HG03460 (cell line): Measurements from ENCODE around the gene ATP6V0E2.
A peak's percentile ranks its signal among the peaks of the same experiment; 100 is the strongest.

Experiments used
- ATAC-seq: cut with Tn5 transposase; IDR thresholded peaks from one replicate; pipeline ENCODE4 v1.9.1; 2021; ENCODE audit not compliant: unreplicated experiment

Gene ATP6V0E2

DNA sequence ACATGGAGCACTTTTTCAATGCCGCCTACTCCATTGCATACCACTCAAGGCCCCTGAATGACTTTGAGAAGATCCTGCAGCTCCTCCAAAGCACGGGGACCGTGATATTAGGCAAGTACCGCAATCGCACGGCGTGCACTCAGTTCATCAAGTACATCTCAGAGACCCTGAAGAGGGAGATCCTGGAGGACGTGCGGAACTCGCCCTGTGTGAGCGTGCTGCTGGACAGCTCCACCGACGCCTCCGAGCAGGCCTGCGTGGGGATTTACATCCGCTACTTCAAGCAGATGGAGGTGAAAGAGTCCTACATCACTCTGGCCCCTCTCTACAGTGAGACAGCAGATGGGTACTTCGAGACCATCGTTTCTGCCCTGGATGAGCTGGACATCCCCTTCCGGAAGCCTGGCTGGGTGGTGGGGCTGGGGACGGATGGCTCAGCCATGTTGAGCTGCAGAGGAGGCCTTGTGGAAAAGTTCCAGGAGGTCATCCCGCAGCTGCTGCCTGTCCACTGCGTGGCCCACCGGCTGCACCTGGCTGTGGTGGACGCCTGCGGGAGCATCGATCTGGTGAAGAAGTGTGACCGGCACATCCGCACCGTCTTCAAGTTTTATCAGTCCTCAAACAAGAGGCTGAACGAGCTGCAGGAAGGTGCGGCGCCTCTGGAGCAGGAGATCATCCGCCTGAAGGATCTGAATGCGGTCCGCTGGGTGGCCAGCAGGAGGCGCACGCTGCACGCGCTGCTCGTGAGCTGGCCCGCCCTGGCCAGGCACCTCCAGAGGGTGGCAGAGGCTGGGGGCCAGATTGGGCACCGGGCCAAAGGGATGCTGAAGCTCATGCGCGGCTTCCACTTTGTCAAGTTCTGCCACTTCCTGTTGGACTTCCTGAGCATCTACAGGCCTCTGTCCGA, 12.7 kb upstream of the ATP6V0E2 start:
- ATAC-seq: no peak

DNA sequence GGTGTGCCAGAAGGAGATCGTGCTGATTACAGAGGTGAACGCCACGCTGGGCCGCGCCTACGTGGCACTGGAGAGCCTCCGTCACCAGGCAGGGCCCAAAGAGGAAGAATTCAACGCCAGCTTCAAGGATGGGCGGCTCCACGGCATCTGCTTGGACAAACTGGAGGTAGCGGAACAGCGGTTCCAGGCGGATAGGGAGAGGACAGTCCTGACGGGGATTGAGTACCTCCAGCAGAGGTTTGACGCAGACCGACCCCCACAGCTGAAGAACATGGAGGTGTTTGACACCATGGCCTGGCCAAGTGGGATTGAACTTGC, 12.1 kb upstream of the ATP6V0E2 start:
- ATAC-seq: no peak

DNA sequence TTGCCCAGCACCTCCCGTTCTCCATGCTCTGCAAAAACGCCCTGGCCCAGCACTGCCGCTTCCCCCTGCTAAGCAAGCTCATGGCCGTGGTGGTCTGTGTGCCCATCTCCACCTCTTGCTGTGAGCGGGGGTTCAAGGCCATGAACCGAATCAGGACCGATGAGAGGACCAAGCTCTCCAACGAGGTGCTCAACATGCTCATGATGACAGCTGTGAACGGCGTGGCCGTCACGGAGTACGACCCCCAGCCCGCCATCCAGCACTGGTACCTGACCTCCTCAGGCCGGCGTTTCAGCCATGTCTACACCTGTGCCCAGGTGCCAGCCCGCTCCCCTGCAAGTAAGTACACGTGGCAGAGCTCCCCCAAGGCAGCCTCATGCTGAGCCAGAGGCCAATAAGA, 11.6 kb upstream of the ATP6V0E2 start:
- no peak for ATAC-seq

DNA sequence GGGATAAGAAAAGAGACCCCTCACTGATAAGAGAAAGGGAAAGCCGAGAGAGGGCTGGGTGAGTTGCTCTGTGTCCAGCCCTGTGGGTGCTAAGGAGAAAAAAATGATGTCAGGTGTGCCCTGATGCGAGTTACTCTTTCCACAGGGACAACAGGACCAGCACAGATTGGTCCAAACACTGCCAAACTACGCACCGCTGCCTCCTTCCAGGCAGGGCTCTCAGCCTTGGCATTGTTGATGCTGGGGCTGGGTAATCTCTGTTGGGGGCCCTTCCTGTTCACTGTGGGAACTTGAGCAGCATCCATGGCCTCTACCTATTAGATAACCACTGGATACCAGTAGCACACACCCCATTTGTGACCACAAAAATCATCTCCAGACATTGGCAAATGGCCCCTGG, 10.3 kb upstream of the ATP6V0E2 start:
- ATAC-seq: no peak

DNA sequence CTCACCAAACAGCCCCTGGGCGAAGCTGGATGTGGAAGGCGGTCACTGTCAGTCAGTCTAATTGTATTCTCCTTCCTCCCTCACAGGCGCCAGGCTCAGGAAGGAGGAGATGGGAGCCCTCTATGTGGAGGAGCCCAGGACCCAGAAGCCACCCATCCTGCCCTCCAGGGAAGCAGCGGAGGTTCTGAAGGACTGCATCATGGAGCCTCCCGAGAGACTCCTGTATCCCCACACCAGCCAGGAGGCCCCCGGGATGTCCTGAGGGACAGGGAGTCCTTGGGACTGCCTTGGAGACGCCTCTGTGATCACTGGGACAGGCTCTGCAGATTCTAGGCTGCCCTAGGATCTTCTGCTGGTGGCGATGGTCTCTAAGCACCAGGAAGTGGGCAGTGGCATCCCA, 9.7 kb upstream of the ATP6V0E2 start:
- ATAC-seq: no peak

- no peak for ATAC-seq
These were observed 9.0 kb upstream of the ATP6V0E2 start for GRCh38 chr7:149864751-149865150.

DNA sequence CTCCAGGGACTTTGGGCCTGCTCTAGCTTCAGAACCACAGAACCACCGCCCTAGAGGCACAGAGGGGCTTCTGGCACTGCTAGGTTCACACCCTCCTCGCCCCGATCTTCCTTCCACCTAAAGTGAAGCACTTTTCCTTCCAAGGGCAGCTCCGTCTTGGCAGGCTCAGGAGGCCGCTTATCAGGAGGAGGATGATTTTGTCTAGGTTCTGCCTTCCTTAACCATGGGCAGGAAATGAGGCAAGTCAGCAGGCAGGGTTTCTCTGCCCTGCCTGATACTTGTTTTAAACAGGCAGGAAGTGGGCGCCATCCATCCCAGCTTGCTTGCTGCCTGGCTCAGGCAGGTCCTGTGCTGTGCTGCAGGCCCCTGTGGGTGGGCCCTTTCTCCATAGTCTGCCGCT, 8.3 kb upstream of the ATP6V0E2 start:
- ATAC-seq: no peak

- no peak for ATAC-seq
These were observed 7.5 kb upstream of the ATP6V0E2 start for GRCh38 chr7:149866139-149866778.

- ATAC-seq: no peak
These were observed 6.9 kb upstream of the ATP6V0E2 start for GRCh38 chr7:149866779-149867447.

- ATAC-seq: no peak
These were observed 5.8 kb upstream of the ATP6V0E2 start for GRCh38 chr7:149867762-149868622.

GRCh38 chr7:149868623-149869290, 5.0 kb upstream of the ATP6V0E2 start:
- no peak for ATAC-seq

DNA sequence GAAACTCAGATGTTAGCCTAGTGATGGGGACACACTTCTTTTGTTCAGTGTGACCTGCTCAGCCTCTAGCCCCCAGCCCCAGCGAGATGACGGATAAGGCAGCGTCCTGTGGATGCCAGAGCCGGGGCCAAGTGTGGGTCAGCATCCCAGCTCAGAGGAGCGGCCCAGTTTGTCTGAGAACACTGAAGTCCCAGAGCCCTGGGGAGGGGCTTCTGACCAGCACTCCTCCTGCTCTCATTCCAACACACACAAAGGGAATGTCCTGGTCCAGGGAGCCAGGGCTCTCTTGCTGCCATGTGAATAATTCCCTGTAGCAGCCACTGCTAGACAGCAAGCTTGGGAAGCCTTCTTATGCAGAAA, 4.5 kb upstream of the ATP6V0E2 start:
- no peak for ATAC-seq

GRCh38 chr7:149869867-149870266, 3.9 kb upstream of the ATP6V0E2 start:
- ATAC-seq: no peak

DNA sequence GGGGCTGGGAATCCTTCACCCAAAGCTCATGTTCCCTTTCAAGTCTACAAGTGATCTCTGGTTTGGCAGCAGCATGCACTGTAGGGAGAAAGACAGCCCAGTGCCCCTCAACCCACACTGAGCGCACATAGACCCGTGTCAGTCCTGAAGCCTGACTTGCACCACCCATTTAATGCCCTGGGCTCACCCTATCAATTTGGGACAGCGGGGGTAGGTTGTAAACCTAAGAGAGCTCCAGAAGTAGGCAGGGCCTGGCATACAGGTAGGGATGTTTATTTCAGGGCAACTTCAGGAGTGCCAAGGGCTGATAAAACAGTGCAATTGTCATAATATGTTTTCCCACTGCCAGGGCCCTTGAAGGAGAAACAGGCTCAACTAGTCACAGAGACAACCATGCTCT, 3.5 kb upstream of the ATP6V0E2 start:
- no peak for ATAC-seq

GRCh38 chr7:149870701-149871483, 2.9 kb upstream of the ATP6V0E2 start:
- no peak for ATAC-seq

DNA sequence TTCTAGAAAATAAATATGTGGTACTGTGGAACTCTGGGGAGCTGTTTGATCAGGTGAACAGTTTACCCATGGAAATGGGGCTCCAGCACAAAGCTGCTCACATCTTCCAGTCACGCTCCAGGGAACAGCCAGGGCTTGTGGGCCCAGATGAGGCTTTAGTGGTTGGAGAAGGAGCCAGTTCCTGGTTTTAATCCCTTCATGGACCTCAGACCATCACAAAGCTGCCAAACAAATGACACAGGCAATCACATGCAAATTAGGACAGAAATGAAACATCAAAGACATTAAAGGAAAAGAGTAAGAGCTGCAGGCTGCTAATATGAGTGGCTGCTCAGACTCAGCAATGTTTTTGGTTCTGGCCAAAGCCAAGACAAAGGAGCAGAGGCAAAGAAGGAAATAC, 2.2 kb upstream of the ATP6V0E2 start:
- ATAC-seq: no peak

DNA sequence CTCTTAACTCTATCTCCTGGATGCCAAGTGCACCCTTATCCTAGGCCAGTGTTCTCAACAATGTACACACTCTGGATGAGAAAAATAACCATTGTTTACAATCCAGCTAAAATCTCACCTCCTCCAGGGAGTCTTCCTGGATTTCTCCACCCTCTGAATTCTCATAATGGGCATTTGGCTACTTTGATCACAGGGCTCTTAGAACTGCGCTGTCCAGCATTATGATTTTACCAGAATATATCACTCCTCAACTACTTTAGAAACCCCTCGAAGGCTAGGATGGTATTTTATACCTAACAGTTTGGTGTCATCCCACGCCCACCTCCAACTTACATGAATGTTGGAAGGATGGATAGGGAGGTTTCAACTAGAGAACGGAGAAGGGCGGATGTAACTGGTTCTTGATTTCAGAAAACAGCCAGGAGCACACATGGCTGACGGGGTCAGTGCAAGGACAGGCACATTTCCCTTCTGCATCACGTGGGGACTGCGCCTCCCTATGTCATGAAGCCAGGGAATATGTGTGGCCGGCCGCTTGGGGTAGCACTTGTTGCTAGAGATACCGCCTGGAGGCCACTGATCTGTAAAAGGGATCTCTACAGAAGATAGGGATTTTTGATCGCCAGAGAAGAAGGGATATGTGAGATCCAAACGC, 1.2 kb upstream of the ATP6V0E2 start:
- no peak for ATAC-seq

- peak; percentile 23 for ATAC-seq
These were observed 338 bp downstream of the ATP6V0E2 start for GRCh38 chr7:149873970-149874643.

DNA sequence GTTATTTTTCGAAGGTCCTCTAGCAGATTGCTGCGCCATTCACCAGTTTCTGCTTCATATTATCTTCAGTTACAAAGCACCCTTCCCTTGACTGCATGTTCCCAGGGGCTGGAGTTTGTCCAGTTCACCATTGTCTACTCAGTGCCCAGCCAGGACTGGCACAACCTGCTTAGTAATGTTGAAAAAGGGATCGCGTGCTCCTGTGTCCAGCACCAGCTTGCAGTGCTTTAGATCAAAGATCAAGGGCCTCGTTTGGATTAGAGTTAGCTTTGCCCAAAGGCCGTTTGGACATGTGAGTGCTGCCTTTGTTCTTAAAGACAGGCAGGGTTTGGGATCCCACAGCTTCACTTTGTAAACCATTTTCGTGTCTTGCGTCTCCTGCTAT, 867 bp downstream of the ATP6V0E2 start:
- no peak for ATAC-seq
